Measurements from ENCODE around the gene NKD2. TPM values are rescaled to one million over a fixed set of nuclear protein-coding genes. Genes with fewer than 3 reads are reported as not detected.

NKD2 gene
- total and polyA plus RNA-seq, 8 donors, result 1.8 to 13.6 (median 7.9) TPM; not detected in 2

GRCh38 chr5:1026700-1027621 lies 18.4 kb downstream of the NKD2 start:
- WGBS, 5 donors, result 77 to 85% (median 82%) methylated on average over 20 to 29 of the region's 29 CpGs
- DNase-seq, result no peak
- Histone ChIP-seq H3K9me3 (no peaks in the 10 kb centered on the region), H3K4me1 (no peaks in the 10 kb centered on the region), H3K36me3 (no peaks in the 10 kb centered on the region), H3K27me3 (peaks cover 0 to 45% (median 0%) of the 10 kb centered on the region in 3 donors), H3K27ac (no peak overlapping the region), H3K4me3 (no peak overlapping the region)
- TF ChIP-seq POLR2A (IDR thresholded peaks at IDR 0.05), result no peak
- no peak for TF ChIP-seq CTCF (IDR thresholded peaks at IDR 0.05)
- TF ChIP-seq POLR2AphosphoS5 (IDR thresholded peaks at IDR 0.05), result no peak
- no peak for TF ChIP-seq EP300 (IDR thresholded peaks at IDR 0.05)
- intact Hi-C loops (cut with DNase I; ENCODE audit: low total_unique reads), result no loop called here

- Histone ChIP-seq H3K4me3 (no peak overlapping the region), H3K4me1 (no peaks in the 10 kb centered on the region), H3K9me3 (no peaks in the 10 kb centered on the region), H3K36me3 (no peaks in the 10 kb centered on the region), H3K27ac (no peak overlapping the region), H3K27me3 (peaks cover 0 to 54% (median 0%) of the 10 kb centered on the region in 3 donors)
- intact Hi-C loops (cut with DNase I; ENCODE audit: low total_unique reads), result no loop called here
- TF ChIP-seq POLR2AphosphoS5 (IDR thresholded peaks at IDR 0.05) (no peak), EP300 (IDR thresholded peaks at IDR 0.05) (no peak), CTCF (IDR thresholded peaks at IDR 0.05) (no peak), POLR2A (IDR thresholded peaks at IDR 0.05) (no peak)
- no peak for DNase-seq
- WGBS, 5 donors, result 86 to 90% (median 88%) methylated on average over 29 to 40 of the region's 40 CpGs
Measured at GRCh38 chr5:1027631-1028441, 19.2 kb downstream of the NKD2 start.

- H3K27me3 ChIP-seq, result peaks cover 0 to 57% (median 0%) of the 10 kb centered on the region in 3 donors
- H3K4me1 ChIP-seq, result no peaks in the 10 kb centered on the region
- no peak overlapping the region for H3K27ac ChIP-seq
- WGBS, 5 donors, result 76 to 85% (median 81%) methylated on average over 25 to 26 of the region's 26 CpGs
- TF ChIP-seq POLR2AphosphoS5 (IDR thresholded peaks at IDR 0.05) (no peak), CTCF (IDR thresholded peaks at IDR 0.05) (no peak), EP300 (IDR thresholded peaks at IDR 0.05) (no peak), POLR2A (IDR thresholded peaks at IDR 0.05) (no peak)
- H3K36me3 ChIP-seq, result no peaks in the 10 kb centered on the region
- H3K4me3 ChIP-seq, result no peak overlapping the region
- intact Hi-C loops (cut with DNase I; ENCODE audit: low total_unique reads), result no loop called here
- no peak for DNase-seq
- no peaks in the 10 kb centered on the region for H3K9me3 ChIP-seq
Measured at GRCh38 chr5:1028481-1029281, 20.1 kb downstream of the NKD2 start.
